Measurements from ENCODE around the gene IRF2BPL.

IRF2BPL gene

GRCh38 chr14:77014004-77014604, 14.4 kb downstream of the IRF2BPL start:
- DNase-seq (ENCODE audit: low spot score) = no peak
- in situ Hi-C loops (cut with MboI; ENCODE audit: low pct_unique_long_range_greater_than_20kb, low sequenced_read_pairs, unreplicated experiment) = no loop called here
- TF ChIP-seq, protein P1, sequence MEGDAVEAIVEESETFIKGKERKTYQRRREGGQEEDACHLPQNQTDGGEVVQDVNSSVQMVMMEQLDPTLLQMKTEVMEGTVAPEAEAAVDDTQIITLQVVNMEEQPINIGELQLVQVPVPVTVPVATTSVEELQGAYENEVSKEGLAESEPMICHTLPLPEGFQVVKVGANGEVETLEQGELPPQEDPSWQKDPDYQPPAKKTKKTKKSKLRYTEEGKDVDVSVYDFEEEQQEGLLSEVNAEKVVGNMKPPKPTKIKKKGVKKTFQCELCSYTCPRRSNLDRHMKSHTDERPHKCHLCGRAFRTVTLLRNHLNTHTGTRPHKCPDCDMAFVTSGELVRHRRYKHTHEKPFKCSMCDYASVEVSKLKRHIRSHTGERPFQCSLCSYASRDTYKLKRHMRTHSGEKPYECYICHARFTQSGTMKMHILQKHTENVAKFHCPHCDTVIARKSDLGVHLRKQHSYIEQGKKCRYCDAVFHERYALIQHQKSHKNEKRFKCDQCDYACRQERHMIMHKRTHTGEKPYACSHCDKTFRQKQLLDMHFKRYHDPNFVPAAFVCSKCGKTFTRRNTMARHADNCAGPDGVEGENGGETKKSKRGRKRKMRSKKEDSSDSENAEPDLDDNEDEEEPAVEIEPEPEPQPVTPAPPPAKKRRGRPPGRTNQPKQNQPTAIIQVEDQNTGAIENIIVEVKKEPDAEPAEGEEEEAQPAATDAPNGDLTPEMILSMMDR (IDR thresholded peaks at IDR 0.05; ENCODE audit: extremely low read depth, insufficient read depth, missing control alignments) = no peak

GRCh38 chr14:77012193-77012765, 16.2 kb downstream of the IRF2BPL start:
- DNase-seq (ENCODE audit: low spot score) = no peak
- in situ Hi-C loops (cut with MboI; ENCODE audit: low pct_unique_long_range_greater_than_20kb, low sequenced_read_pairs, unreplicated experiment) = no loop called here
- TF ChIP-seq, protein P1 (IDR thresholded peaks at IDR 0.05; ENCODE audit: extremely low read depth, insufficient read depth, missing control alignments) = no peak

GRCh38 chr14:77011245-77011644, 17.3 kb downstream of the IRF2BPL start:
- in situ Hi-C loops (cut with MboI; ENCODE audit: low pct_unique_long_range_greater_than_20kb, low sequenced_read_pairs, unreplicated experiment) = no loop called here
- DNase-seq (ENCODE audit: low spot score) = no peak
- TF ChIP-seq, protein P1 (IDR thresholded peaks at IDR 0.05; ENCODE audit: extremely low read depth, insufficient read depth, missing control alignments) = no peak

DNA sequence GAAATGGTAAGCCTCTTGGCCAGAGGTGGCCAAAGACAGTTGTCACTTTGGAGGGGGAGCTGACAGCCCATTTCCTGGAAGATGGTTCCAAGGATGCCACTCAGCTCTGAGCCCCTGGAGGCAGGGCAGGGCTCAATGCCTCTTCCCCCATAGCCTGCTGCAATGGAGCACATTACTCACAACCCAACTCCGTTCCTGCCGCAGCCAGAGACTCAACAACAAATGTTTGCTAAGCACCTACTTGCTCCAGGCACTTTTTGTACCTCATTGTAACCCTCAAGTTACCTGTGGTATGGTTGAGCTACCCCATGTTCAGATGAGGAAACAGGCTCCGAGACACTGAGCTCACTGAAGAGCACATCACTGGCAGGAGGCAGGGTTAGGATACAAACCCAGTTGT, 19.5 kb downstream of the IRF2BPL start:
- in situ Hi-C loops (cut with MboI; ENCODE audit: low pct_unique_long_range_greater_than_20kb, low sequenced_read_pairs, unreplicated experiment) = no loop called here
- no peak for DNase-seq (ENCODE audit: low spot score)
- TF ChIP-seq, protein P1 (IDR thresholded peaks at IDR 0.05; ENCODE audit: extremely low read depth, insufficient read depth, missing control alignments) = no peak

DNA sequence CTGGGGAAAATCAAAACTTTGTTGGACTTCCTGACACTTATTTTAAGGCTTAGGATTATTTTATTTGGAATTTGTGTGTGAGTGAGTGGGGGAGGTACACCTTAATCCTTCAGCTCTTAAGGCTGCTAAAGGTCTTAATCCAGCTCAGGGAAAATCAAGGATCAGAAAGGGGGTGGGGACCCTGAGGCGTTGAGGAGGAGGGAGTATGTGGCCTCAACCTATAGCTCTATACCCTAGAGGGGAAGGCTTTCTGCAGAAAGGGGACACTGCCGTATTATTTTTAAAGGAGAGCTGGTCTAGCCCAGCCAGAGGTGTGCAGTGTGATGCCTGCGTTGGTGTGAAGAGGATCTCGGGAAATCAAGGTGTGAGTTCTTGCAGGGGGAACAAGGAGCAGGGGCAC, 20.0 kb downstream of the IRF2BPL start:
- TF ChIP-seq, protein P1 (IDR thresholded peaks at IDR 0.05; ENCODE audit: extremely low read depth, insufficient read depth, missing control alignments) = no peak
- in situ Hi-C loops (cut with MboI; ENCODE audit: low pct_unique_long_range_greater_than_20kb, low sequenced_read_pairs, unreplicated experiment) = no loop called here
- DNase-seq (ENCODE audit: low spot score) = no peak

DNA sequence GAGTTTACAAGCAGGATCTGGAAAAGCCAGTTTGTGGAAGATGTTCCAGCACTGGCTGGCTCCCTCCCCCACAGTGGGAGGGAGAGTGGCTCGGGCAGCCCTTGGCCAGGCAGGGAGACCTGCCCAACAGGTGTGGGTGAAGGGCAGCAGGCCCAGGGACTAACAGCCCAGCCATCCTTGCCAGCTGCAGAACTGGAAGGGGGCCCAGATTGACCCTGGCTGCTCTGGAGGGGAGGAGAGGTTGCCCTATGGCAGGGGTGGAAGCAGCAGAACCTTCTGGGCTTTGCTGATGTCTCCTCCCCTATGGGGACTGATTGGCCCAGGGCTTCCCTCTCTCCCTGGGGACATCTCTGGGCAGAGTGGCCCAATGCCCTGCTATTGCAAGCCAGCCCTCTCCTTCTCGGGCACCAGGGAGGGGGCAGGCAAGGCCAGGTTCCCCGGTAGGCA, 20.5 kb downstream of the IRF2BPL start:
- no peak for DNase-seq (ENCODE audit: low spot score)
- in situ Hi-C loops (cut with MboI; ENCODE audit: low pct_unique_long_range_greater_than_20kb, low sequenced_read_pairs, unreplicated experiment) = no loop called here
- TF ChIP-seq, protein P1 (IDR thresholded peaks at IDR 0.05; ENCODE audit: extremely low read depth, insufficient read depth, missing control alignments) = no peak
